Endothelial cell (in vitro differentiated cells): Measurements from ENCODE around the gene OPN4. TPM values are rescaled to one million over a fixed set of nuclear protein-coding genes. Genes with fewer than 3 reads are reported as not detected.

Experiments used
- DNase-seq: peaks from one replicate; pipeline ENCODE4 v3.0.0; 2021; ENCODE audit warnings: low spot score
- H3K27ac Mint-ChIP-seq: one replicate; pipeline ENCODE4 v1.8.0; 2021; ENCODE audit warnings: mixed read lengths, inconsistent platforms; ENCODE audit not compliant: unreplicated experiment
- H3K27me3 Mint-ChIP-seq: one replicate; pipeline ENCODE4 v1.8.0; 2021; ENCODE audit warnings: mild to moderate bottlenecking, moderate library complexity, mixed read lengths, inconsistent platforms; ENCODE audit not compliant: unreplicated experiment
- H3K36me3 Mint-ChIP-seq: one replicate; pipeline ENCODE4 v1.8.0; 2021; ENCODE audit warnings: mild to moderate bottlenecking, low read depth, mixed read lengths, inconsistent platforms; ENCODE audit not compliant: unreplicated experiment
- H3K4me1 Mint-ChIP-seq: one replicate; pipeline ENCODE4 v1.8.0; 2021; ENCODE audit warnings: mild to moderate bottlenecking, mixed read lengths, inconsistent platforms; ENCODE audit not compliant: unreplicated experiment
- H3K4me3 Mint-ChIP-seq: one replicate; pipeline ENCODE4 v1.8.0; 2021; ENCODE audit warnings: mild to moderate bottlenecking, mixed read lengths, inconsistent platforms; ENCODE audit not compliant: unreplicated experiment
- H3K9me3 Mint-ChIP-seq: one replicate; pipeline ENCODE4 v1.8.0; 2021; ENCODE audit warnings: mixed read lengths, inconsistent platforms; ENCODE audit not compliant: unreplicated experiment
- CTCF ChIP-seq: fragments of 200-600 bp; sonication (generic); IDR thresholded peaks from one replicate; pipeline ENCODE4 v1.5.0; 2021; ENCODE audit warnings: antibody characterized with exemption; ENCODE audit not compliant: unreplicated experiment
- total RNA-seq: library from RNA; stranded (reverse); fragmentation: NEBNext Ultra II Directional; extraction: Animal tissue kit (Norgen Biotek cat#: 25700); gene quantifications from one replicate; pipeline ENCODE4 v1.2.1, GENCODE V29; 2021; ENCODE audit not compliant: unreplicated experiment

The OPN4 gene
- total RNA-seq, 1 donor from 2014 or later: not detected

- Mint-ChIP-seq H3K4me1 (peaks cover 10% of the 10 kb centered on the region), H3K4me3 (no peak overlapping the region), H3K36me3 (no peaks in the 10 kb centered on the region), H3K27ac (no peak overlapping the region), H3K27me3 (peaks cover 14% of the 10 kb centered on the region), H3K9me3 (no peaks in the 10 kb centered on the region)
- DNase-seq: no peak
- TF ChIP-seq CTCF: no peak
Measured at GRCh38 chr10:86708068-86708782, 53.9 kb downstream of the OPN4 start.

GRCh38 chr10:86708783-86709380, 54.5 kb downstream of the OPN4 start:
- Mint-ChIP-seq H3K4me1 (peaks cover 10% of the 10 kb centered on the region), H3K27ac (no peak overlapping the region), H3K27me3 (peaks cover 14% of the 10 kb centered on the region), H3K9me3 (no peaks in the 10 kb centered on the region), H3K4me3 (no peak overlapping the region), H3K36me3 (no peaks in the 10 kb centered on the region)
- no peak for DNase-seq
- TF ChIP-seq CTCF: no peak

- no peak overlapping the region for H3K4me3 Mint-ChIP-seq
Measured at GRCh38 chr10:86709396-86710185, 55.2 kb downstream of the OPN4 start.

GRCh38 chr10:86710987-86711512, 56.7 kb downstream of the OPN4 start:
- DNase-seq: peak; percentile 77
- Mint-ChIP-seq H3K27me3 (peaks cover 16% of the 10 kb centered on the region), H3K27ac (peak overlapping the region; percentile 26), H3K9me3 (no peaks in the 10 kb centered on the region), H3K4me1 (peaks cover 10% of the 10 kb centered on the region), H3K36me3 (no peaks in the 10 kb centered on the region), H3K4me3 (peak overlapping the region; percentile 86)
- peak; percentile 62 for TF ChIP-seq CTCF

More at GRCh38 chr10:86709396-86710185, 55.2 kb downstream of the OPN4 start:
- Mint-ChIP-seq H3K4me1 (peaks cover 10% of the 10 kb centered on the region), H3K9me3 (no peaks in the 10 kb centered on the region), H3K36me3 (no peaks in the 10 kb centered on the region), H3K27me3 (peaks cover 14% of the 10 kb centered on the region), H3K27ac (no peak overlapping the region)
- no peak for TF ChIP-seq CTCF
- DNase-seq: no peak
